Measurements from ENCODE around the gene FN3K. TPM values are rescaled to one million over a fixed set of nuclear protein-coding genes. Genes with fewer than 3 reads are reported as not detected.
A peak's percentile ranks its signal among the peaks of the same experiment; 100 is the strongest.

The FN3K gene
- total and polyA plus RNA-seq, 2 of the 13 experiments (the other 11 are each of a cell fraction or from before 2014, with no cell fraction given): 3.5 to 12.2 TPM

DNA sequence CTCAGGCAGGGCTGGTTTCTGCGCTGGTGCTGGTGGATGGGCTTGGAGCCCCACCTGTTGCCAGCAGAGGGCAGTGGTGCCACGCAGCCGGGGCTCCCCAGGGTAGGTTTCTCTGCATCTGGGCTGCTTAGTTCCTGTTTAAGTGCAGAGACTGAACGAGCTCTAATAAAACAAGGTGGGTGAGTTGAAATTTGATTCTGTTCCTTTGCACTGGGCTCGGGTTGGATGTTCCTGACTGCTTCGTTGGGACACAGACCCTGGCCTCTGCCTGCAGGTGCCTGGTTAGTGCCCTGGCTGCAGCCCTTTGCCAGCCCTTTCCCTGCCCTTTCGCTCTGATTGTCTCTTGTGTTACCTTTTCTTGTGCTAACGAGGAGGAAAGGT, 46.5 kb downstream of the FN3K start (continued):
- TF ChIP-seq, protein P1, sequence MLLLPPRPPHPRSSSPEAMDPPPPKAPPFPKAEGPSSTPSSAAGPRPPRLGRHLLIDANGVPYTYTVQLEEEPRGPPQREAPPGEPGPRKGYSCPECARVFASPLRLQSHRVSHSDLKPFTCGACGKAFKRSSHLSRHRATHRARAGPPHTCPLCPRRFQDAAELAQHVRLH (CRISPR knock-in tag; IDR thresholded peaks at IDR 0.05; ENCODE audit: borderline replicate concordance, low read depth): peak; percentile 62; the same call in 1 of the 2 replicates
- TF ChIP-seq ZFP37 (CRISPR knock-in tag; IDR thresholded peaks at IDR 0.05; ENCODE audit: borderline replicate concordance): 0 out of 2 replicates have a peak, but pooled peaks have one; percentile 42
- TF ChIP-seq CHD4 (IDR thresholded peaks at IDR 0.05; ENCODE audit: borderline replicate concordance, low read length): no peak
- TF ChIP-seq, protein P2, sequence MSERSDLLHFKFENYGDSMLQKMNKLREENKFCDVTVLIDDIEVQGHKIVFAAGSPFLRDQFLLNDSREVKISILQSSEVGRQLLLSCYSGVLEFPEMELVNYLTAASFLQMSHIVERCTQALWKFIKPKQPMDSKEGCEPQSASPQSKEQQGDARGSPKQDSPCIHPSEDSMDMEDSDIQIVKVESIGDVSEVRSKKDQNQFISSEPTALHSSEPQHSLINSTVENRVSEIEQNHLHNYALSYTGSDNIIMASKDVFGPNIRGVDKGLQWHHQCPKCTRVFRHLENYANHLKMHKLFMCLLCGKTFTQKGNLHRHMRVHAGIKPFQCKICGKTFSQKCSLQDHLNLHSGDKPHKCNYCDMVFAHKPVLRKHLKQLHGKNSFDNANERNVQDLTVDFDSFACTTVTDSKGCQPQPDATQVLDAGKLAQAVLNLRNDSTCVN (CRISPR knock-in tag; IDR thresholded peaks at IDR 0.05; ENCODE audit: borderline replicate concordance): peak; percentile 27; the same call in 1 of the 2 replicates
- TF ChIP-seq, protein P3, sequence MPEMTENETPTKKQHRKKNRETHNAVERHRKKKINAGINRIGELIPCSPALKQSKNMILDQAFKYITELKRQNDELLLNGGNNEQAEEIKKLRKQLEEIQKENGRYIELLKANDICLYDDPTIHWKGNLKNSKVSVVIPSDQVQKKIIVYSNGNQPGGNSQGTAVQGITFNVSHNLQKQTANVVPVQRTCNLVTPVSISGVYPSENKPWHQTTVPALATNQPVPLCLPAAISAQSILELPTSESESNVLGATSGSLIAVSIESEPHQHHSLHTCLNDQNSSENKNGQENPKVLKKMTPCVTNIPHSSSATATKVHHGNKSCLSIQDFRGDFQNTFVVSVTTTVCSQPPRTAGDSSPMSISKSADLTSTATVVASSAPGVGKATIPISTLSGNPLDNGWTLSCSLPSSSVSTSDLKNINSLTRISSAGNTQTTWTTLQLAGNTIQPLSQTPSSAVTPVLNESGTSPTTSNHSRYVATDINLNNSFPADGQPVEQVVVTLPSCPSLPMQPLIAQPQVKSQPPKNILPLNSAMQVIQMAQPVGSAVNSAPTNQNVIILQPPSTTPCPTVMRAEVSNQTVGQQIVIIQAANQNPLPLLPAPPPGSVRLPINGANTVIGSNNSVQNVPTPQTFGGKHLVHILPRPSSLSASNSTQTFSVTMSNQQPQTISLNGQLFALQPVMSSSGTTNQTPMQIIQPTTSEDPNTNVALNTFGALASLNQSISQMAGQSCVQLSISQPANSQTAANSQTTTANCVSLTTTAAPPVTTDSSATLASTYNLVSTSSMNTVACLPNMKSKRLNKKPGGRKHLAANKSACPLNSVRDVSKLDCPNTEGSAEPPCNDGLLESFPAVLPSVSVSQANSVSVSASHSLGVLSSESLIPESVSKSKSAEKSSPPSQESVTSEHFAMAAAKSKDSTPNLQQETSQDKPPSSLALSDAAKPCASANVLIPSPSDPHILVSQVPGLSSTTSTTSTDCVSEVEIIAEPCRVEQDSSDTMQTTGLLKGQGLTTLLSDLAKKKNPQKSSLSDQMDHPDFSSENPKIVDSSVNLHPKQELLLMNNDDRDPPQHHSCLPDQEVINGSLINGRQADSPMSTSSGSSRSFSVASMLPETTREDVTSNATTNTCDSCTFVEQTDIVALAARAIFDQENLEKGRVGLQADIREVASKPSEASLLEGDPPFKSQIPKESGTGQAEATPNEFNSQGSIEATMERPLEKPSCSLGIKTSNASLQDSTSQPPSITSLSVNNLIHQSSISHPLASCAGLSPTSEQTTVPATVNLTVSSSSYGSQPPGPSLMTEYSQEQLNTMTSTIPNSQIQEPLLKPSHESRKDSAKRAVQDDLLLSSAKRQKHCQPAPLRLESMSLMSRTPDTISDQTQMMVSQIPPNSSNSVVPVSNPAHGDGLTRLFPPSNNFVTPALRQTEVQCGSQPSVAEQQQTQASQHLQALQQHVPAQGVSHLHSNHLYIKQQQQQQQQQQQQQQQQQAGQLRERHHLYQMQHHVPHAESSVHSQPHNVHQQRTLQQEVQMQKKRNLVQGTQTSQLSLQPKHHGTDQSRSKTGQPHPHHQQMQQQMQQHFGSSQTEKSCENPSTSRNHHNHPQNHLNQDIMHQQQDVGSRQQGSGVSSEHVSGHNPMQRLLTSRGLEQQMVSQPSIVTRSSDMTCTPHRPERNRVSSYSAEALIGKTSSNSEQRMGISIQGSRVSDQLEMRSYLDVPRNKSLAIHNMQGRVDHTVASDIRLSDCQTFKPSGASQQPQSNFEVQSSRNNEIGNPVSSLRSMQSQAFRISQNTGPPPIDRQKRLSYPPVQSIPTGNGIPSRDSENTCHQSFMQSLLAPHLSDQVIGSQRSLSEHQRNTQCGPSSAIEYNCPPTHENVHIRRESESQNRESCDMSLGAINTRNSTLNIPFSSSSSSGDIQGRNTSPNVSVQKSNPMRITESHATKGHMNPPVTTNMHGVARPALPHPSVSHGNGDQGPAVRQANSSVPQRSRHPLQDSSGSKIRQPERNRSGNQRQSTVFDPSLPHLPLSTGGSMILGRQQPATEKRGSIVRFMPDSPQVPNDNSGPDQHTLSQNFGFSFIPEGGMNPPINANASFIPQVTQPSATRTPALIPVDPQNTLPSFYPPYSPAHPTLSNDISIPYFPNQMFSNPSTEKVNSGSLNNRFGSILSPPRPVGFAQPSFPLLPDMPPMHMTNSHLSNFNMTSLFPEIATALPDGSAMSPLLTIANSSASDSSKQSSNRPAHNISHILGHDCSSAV (CRISPR knock-in tag; IDR thresholded peaks at IDR 0.05; ENCODE audit: borderline replicate concordance): no peak
- 0 out of 2 replicates have a peak, but pooled peaks have one; percentile 53 for TF ChIP-seq ZNF501 (CRISPR knock-in tag; IDR thresholded peaks at IDR 0.05)
- peak; percentile 69 for TF ChIP-seq XRCC5 (optimal IDR thresholded peaks at IDR 0.05; ENCODE audit: low read length)
- peak; percentile 47 for TF ChIP-seq ELF3 (CRISPR knock-in tag; IDR thresholded peaks at IDR 0.05)
- no peak for TF ChIP-seq STAT5B (CRISPR knock-in tag; IDR thresholded peaks at IDR 0.05)
- TF ChIP-seq KMT2A (CRISPR knock-in tag; IDR thresholded peaks at IDR 0.05): peak; percentile 35; the same call in 1 of the 2 replicates
- no peak; the same call in 1 of the 2 replicates for TF ChIP-seq MYC (CRISPR knock-in tag; IDR thresholded peaks at IDR 0.05; ENCODE audit: borderline replicate concordance)
- TF ChIP-seq CCAR2 (optimal IDR thresholded peaks at IDR 0.05; ENCODE audit: low read depth, low read length): no peak
- no peak for TF ChIP-seq CBX1 (IDR thresholded peaks at IDR 0.05; ENCODE audit: low read depth)
- TF ChIP-seq ZNF598 (CRISPR knock-in tag; IDR thresholded peaks at IDR 0.05; ENCODE audit: borderline replicate concordance): peak; percentile 68; the same call in 1 of the 2 replicates
- no peak for TF ChIP-seq SKI (IDR thresholded peaks at IDR 0.05; ENCODE audit: partially characterized antibody)
- no peak for TF ChIP-seq DNMT3B (CRISPR knock-in tag; conservative IDR thresholded peaks at IDR 0.05)
- no peak for TF ChIP-seq HMG20B (CRISPR knock-in tag; conservative IDR thresholded peaks at IDR 0.05)
- 0 out of 2 replicates have a peak, but pooled peaks have one; percentile 42 for TF ChIP-seq ARNT2 (CRISPR knock-in tag; IDR thresholded peaks at IDR 0.05; ENCODE audit: low read depth)
- TF ChIP-seq REPIN1 (CRISPR knock-in tag; IDR thresholded peaks at IDR 0.05; ENCODE audit: borderline replicate concordance, low read depth): 0 out of 2 replicates have a peak, but pooled peaks have one; percentile 48
- TF ChIP-seq AGO1 (IDR thresholded peaks at IDR 0.05; ENCODE audit: low read depth, low read length, poor library complexity, severe bottlenecking): no peak
- TF ChIP-seq SPEN (CRISPR knock-in tag; IDR thresholded peaks at IDR 0.05; ENCODE audit: low read depth): 0 out of 2 replicates have a peak, but pooled peaks have one; percentile 32
- peak; percentile 25; the same call in 1 of the 2 replicates for TF ChIP-seq ISL2 (CRISPR knock-in tag; IDR thresholded peaks at IDR 0.05)
